Heart left ventricle (tissue), 16 donors: Measurements from ENCODE around the gene BNC2. TPM values are rescaled to one million over a fixed set of nuclear protein-coding genes. Genes with fewer than 3 reads are reported as not detected.

Experiments
- ATAC-seq, 4 donors: fragments of 200-7000 bp; cut with Tn5 transposase; one replicate each; pipeline ENCODE4 v1.9.1; 2020 to 2022; ENCODE audit warnings: moderate library complexity in 4 of 4, mild to moderate bottlenecking in 3 of 4, moderate number of reproducible peaks in 1 of 4
- DNase-seq, 5 donors: peaks; one replicate each; pipeline ENCODE4 v3.0.0-alpha.2; 2020
- H3K27ac ChIP-seq, 12 donors: fragments of 200-600 bp; sonication (generic) in 4 of 12; one replicate each; pipeline versions ENCODE4 v1.5.0 to v1.8.0; 2016 to 2022; ENCODE audit warnings: mild to moderate bottlenecking in 2 of 12
- H3K27me3 ChIP-seq, 9 donors: fragments of 200-600 bp; sonication (generic) in 2 of 9; one replicate each; pipeline versions ENCODE4 v1.5.1 to v1.8.0; 2016 to 2022; ENCODE audit warnings: mild to moderate bottlenecking in 3 of 9
- H3K36me3 ChIP-seq, 9 donors: fragments of 200-600 bp; sonication (generic) in 2 of 9; one replicate each; pipeline versions ENCODE4 v1.5.0 to v1.8.0; 2018 to 2022; ENCODE audit warnings: mild to moderate bottlenecking in 2 of 9
- H3K4me1 ChIP-seq, 12 donors: fragments of 200-600 bp; sonication (generic) in 4 of 12; one replicate each; pipeline versions ENCODE4 v1.5.0 to v1.8.0; 2016 to 2022; ENCODE audit warnings: mild to moderate bottlenecking in 3 of 12
- H3K4me3 ChIP-seq, 12 donors: fragments of 200-600 bp; sonication (generic) in 4 of 12; one replicate each; pipeline versions ENCODE4 v1.5.0 to v1.8.0; 2017 to 2022; ENCODE audit warnings: mild to moderate bottlenecking in 9 of 12, moderate library complexity in 4 of 12
- H3K9me3 ChIP-seq, 12 donors: fragments of 200-600 bp; sonication (generic) in 4 of 12; one replicate each; pipeline versions ENCODE4 v1.5.0 to v1.8.0; 2016 to 2022; ENCODE audit warnings: mild to moderate bottlenecking in 1 of 12
- POLR2A ChIP-seq, 2 donors: fragments of 450-650 bp; IDR thresholded peaks; one replicate each; pipeline ENCODE4 v1.6.1; 2017; ENCODE audit warnings: antibody characterized with exemption in 2 of 2, mild to moderate bottlenecking in 2 of 2, moderate library complexity in 2 of 2
- WGBS, 4 donors: extraction: QIAGEN DNeasy Blood & Tissue Kit in 2 of 4; methylation state at CpG; one replicate each; pipeline versions ENCODE4 v1.1.5 to v1.1.7; 2013 to 2018; 5-methylcytosine and 5-hydroxymethylcytosine counted together
- intact Hi-C, 10 donors: fragments of 100-400 bp; cut with DNase I; formaldehyde crosslinking; loops; one replicate each; pipeline versions ENCODE4 v1.11.1 to v1.14.2; 2022
- polyA plus RNA-seq, 2 donors: library from polyadenylated mRNA; stranded (reverse); fragments of 200-250 nt; gene quantifications; one replicate each; pipeline ENCODE4 v1.2.3, GENCODE V29; 2013
- total RNA-seq, 9 donors: library from RNA; depleted of rRNA in 2 of 9; stranded (reverse); fragments of >200 nt in 2 of 9; fragmentation: NEBNext Ultra II Directional in 3 of 9; extraction: Animal tissue kit (Norgen Biotek cat#: 25700) in 3 of 9; gene quantifications; one replicate each; pipeline versions ENCODE4 v1.1.0 to v1.2.4, GENCODE V29; 2016 to 2023
- TF ChIP-seq, protein P1 (sequence below), 12 donors: fragments of 200-600 bp; sonication (generic) in 4 of 12; IDR thresholded peaks; one replicate each; pipeline versions ENCODE4 v1.5.0 to v1.8.0; 2018 to 2022; ENCODE audit warnings: antibody characterized with exemption in 12 of 12, mild to moderate bottlenecking in 5 of 12
- donor health status: ischemic (EF 13 %, LVEDD 7.1; RV severe dilation, severe dysfunction).
- donor health status: healthy with polysubstance abuse.
- donor health status: DM: no; HTN: yes; CAD: no.
- donor health status: DM: no; HTN: no; CAD: no.
- donor health status: ischemic (EF 25% LVEDD 6.9; RV normal size, moderate dysfunction).
- donor health status: ischemic (EF 25% LVEDD 5.7; RV mildly dilated, moderate dysfunction).
- donor health status: healthy.
- donor health status: DM: yes; HTN: yes; CAD: no.
- donor health status: ischemic (EF 35%, LVEDD 5.7; RV mildly dilated, moderate dysfunction).
- donor health status: nonischemic (EF 11% LVEDD 7.7; RV severe dilation, severe dysfunction).
- donor health status: DM: yes; HTN: yes; CAD: no.
- donor health status: PGD.
- donor health status: ischemic (EF 29% LVEDD 5.4; RV normal size, mild dysfunction).
- donor health status: nonischemic (EF 23%, LVEDD 6.1; RV moderate dilation, normal function).

The BNC2 gene
- total and polyA plus RNA-seq, 11 donors = 0.38 to 27.1 (median 3.8) TPM

DNA sequence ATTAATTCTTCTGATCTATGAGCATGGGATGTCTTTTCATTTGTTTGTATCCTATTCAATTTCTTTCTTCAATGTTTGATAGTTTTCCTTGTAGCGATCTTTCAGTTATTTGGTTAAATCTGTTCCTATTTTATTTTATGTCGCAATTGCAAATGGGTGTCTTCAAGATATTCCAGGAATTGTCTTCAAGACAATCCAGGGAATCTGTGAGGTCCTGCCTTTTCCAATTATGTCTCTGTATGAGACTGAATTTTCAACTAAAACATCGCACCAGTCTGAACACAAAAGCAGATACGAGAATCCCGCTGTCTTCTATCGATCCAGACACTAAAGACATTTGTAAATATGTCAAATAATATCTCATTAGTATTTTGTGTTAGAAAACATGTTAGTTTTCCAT lies 485.5 kb downstream of the BNC2 start:
- H3K36me3 ChIP-seq = no peaks in the 10 kb centered on the region
- H3K27me3 ChIP-seq = no peaks in the 10 kb centered on the region
- H3K4me1 ChIP-seq = peaks cover 0 to 4% (median 0%) of the 10 kb centered on the region in 12 donors
- no peak overlapping the region for H3K27ac ChIP-seq
- DNase-seq (no peak), ATAC-seq (no peak)
- peaks cover 0 to 13% (median 1%) of the 10 kb centered on the region in 12 donors for H3K9me3 ChIP-seq
- TF ChIP-seq, protein P1, sequence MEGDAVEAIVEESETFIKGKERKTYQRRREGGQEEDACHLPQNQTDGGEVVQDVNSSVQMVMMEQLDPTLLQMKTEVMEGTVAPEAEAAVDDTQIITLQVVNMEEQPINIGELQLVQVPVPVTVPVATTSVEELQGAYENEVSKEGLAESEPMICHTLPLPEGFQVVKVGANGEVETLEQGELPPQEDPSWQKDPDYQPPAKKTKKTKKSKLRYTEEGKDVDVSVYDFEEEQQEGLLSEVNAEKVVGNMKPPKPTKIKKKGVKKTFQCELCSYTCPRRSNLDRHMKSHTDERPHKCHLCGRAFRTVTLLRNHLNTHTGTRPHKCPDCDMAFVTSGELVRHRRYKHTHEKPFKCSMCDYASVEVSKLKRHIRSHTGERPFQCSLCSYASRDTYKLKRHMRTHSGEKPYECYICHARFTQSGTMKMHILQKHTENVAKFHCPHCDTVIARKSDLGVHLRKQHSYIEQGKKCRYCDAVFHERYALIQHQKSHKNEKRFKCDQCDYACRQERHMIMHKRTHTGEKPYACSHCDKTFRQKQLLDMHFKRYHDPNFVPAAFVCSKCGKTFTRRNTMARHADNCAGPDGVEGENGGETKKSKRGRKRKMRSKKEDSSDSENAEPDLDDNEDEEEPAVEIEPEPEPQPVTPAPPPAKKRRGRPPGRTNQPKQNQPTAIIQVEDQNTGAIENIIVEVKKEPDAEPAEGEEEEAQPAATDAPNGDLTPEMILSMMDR (IDR thresholded peaks at IDR 0.05) = no peak
- TF ChIP-seq POLR2A (IDR thresholded peaks at IDR 0.05) = no peak
- H3K4me3 ChIP-seq = no peak overlapping the region
- 81 to 98% (median 91%) methylated on average over 6 of the region's 6 CpGs for WGBS, 4 donors
- intact Hi-C loops = no loop called here

DNA sequence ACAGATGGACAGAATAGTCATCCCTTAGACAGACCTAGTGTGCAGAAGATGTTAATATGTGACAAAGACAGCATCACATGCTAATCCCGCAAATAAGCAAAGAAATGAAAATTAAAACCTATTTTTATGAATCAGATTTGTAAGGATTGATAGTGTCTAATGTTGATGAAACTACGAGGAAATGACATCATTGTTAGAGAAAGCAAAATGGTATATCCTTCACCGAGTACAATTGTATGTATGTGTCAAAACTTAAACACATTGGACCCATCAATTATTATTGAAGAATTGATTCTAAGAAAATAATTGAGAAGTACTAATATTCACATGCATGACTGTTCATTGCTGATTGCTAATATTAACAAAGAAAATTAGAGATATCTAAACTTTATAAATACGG lies 493.2 kb downstream of the BNC2 start:
- peaks cover 0 to 7% (median 0%) of the 10 kb centered on the region in 12 donors for H3K9me3 ChIP-seq
- no peak for ATAC-seq
- no peak overlapping the region for H3K4me3 ChIP-seq
- TF ChIP-seq POLR2A (IDR thresholded peaks at IDR 0.05) = no peak
- TF ChIP-seq, protein P1 (IDR thresholded peaks at IDR 0.05) = no peak
- DNase-seq = no peak
- intact Hi-C loops = no loop called here
- no peak overlapping the region for H3K27ac ChIP-seq
- WGBS, 4 donors = 82 to 84% (median 83%) methylated on average over 4 of the region's 4 CpGs
- H3K27me3 ChIP-seq = no peaks in the 10 kb centered on the region
- no peaks in the 10 kb centered on the region for H3K36me3 ChIP-seq
- H3K4me1 ChIP-seq = no peaks in the 10 kb centered on the region

DNA sequence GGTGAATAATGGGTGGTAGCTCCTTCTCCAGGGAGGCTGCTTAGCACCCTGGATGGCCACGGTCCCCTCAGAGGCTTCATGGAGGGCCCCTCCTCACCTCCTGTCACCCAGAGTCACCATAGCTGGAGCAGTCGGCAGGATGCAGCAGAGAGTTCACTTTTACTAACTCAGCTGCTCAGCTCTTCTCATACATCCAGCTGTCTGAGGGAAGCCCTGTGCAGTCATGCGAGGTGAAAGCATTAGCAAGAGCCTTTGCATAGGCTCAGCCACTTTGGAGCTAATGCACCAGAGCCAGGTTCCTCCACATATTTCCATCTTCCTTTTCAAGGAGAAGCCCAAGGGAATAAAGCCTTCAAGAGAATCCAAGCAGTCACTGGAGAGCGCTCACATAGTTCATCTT lies 499.2 kb downstream of the BNC2 start:
- H3K9me3 ChIP-seq = no peaks in the 10 kb centered on the region
- ATAC-seq (no peak), DNase-seq (no peak)
- no peaks in the 10 kb centered on the region for H3K36me3 ChIP-seq
- no peak overlapping the region for H3K4me3 ChIP-seq
- H3K4me1 ChIP-seq = no peaks in the 10 kb centered on the region
- intact Hi-C loops = no loop called here
- H3K27me3 ChIP-seq = no peaks in the 10 kb centered on the region
- WGBS, 4 donors = 88 to 97% (median 89%) methylated on average over 4 of the region's 4 CpGs
- TF ChIP-seq, protein P1 (IDR thresholded peaks at IDR 0.05) = no peak
- no peak for TF ChIP-seq POLR2A (IDR thresholded peaks at IDR 0.05)
- no peak overlapping the region for H3K27ac ChIP-seq

DNA sequence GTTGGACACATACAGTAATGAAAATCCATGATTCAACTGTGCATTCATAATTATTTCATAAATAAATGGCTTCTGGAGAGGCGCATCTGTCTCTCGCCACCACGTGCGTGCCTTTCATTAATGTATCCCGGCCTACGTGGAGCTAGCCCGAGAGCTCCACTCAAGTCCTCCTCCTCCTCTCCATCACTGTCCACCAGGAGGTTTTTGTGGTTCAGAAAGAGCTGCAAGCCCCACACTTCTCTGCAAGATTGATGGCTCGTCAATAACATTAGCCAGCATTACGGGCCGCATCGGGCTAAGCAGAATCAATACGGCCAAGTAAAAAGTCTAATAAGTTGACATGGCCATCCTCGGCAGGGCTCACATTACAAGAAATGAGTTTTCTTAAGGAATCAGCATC lies 499.8 kb downstream of the BNC2 start:
- 95 to 96% (median 95%) methylated on average over 13 of the region's 13 CpGs for WGBS, 4 donors
- ATAC-seq = no peak

More for the DNA sequence above, 499.8 kb downstream of the BNC2 start:
- Histone ChIP-seq H3K9me3 (no peaks in the 10 kb centered on the region), H3K4me3 (no peak overlapping the region), H3K27me3 (no peaks in the 10 kb centered on the region), H3K4me1 (no peaks in the 10 kb centered on the region), H3K36me3 (no peaks in the 10 kb centered on the region), H3K27ac (no peak overlapping the region)
- DNase-seq = no peak
- TF ChIP-seq POLR2A (IDR thresholded peaks at IDR 0.05) = no peak
- TF ChIP-seq, protein P1 (IDR thresholded peaks at IDR 0.05) = no peak
- intact Hi-C loops = no loop called here
